Measurements from ENCODE around the gene ZKSCAN4. TPM values are rescaled to one million over a fixed set of nuclear protein-coding genes. Genes with fewer than 3 reads are reported as not detected.

The ZKSCAN4 gene
- total RNA-seq, 2 donors from 2014 or later, result 5.1 to 7.6 TPM

- no peak for ATAC-seq (replicated peaks in 1 of 2)
Measured at GRCh38 chr6:28266563-28266961, 14.5 kb upstream of the ZKSCAN4 start.

DNA sequence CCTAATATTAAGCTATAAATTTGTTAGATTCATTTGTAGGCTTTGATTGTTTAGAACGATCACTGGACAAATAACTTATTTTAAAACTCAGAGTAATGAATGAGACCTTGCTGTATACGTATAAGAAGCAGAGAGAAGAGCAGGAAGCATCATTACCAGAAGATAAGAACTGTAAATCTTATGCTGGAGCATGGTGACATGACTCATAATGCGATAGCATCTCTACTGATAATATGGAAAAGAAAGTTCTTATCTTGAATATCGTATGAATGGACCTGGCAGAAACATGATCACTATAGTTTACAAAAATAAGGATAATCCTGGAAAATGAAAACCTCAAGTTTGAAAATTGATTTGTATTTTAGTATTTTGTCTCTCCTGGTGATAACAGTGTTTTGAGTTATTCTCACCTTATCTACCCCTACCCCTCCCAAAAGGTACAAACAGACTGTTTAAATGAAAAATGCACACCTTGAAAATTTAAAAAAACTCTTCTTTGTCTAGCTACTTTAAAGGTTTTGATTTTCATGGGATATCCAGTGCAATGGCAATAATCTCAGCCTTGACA is 12.8 kb upstream of the ZKSCAN4 start:
- Mint-ChIP-seq H3K27ac (no peak overlapping the region), H3K27me3 (ENCODE audit: low read depth) (no peaks in the 10 kb centered on the region), H3K4me1 (ENCODE audit: low read depth) (peaks cover 16% of the 10 kb centered on the region), H3K4me3 (no peak overlapping the region), H3K9me3 (peaks cover 0 to 2% of the 10 kb centered on the region in 2 donors), H3K36me3 (ENCODE audit: insufficient read depth in 2 of 2) (no peaks in the 10 kb centered on the region)
- ATAC-seq (replicated peaks in 1 of 2) (no peak), DNase-seq (no peak)

More at GRCh38 chr6:28266563-28266961, 14.5 kb upstream of the ZKSCAN4 start:
- no peak for DNase-seq
- Mint-ChIP-seq H3K4me1 (ENCODE audit: low read depth) (peaks cover 26% of the 10 kb centered on the region), H3K27me3 (ENCODE audit: low read depth) (no peaks in the 10 kb centered on the region), H3K36me3 (ENCODE audit: insufficient read depth in 2 of 2) (peaks cover 0 to 2% of the 10 kb centered on the region in 2 donors), H3K4me3 (no peak overlapping the region), H3K9me3 (no peaks in the 10 kb centered on the region), H3K27ac (no peak overlapping the region)

DNA sequence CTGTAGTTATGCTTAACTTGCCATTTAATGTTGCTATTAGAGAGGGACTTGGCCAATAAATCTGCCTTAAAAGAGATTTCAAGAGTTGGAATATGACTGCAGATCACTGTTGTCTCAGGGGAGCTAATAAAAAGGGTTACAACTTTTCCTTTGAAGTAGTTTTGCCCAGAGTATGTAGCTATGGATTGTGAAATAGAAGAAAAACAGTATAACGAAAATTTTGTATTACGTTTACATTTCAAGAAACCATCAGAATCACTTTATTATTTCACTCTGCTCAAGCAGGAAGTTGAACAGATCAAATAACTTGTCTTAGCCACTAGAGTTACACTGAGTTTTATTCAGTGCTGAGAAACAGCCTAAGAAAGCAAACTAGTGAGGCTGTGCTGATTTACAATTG is 11.9 kb upstream of the ZKSCAN4 start:
- H3K27me3 Mint-ChIP-seq (ENCODE audit: low read depth), result peaks cover 5% of the 10 kb centered on the region
- H3K9me3 Mint-ChIP-seq, result peaks cover 0 to 2% of the 10 kb centered on the region in 2 donors
- H3K4me1 Mint-ChIP-seq (ENCODE audit: low read depth), result peaks cover 11% of the 10 kb centered on the region
- peaks cover 4 to 7% of the 10 kb centered on the region in 2 donors for H3K36me3 Mint-ChIP-seq (ENCODE audit: insufficient read depth in 2 of 2)
- no peak overlapping the region for H3K27ac Mint-ChIP-seq
- ATAC-seq (replicated peaks in 1 of 2) (no peak), DNase-seq (no peak)
- H3K4me3 Mint-ChIP-seq, result no peak overlapping the region

DNA sequence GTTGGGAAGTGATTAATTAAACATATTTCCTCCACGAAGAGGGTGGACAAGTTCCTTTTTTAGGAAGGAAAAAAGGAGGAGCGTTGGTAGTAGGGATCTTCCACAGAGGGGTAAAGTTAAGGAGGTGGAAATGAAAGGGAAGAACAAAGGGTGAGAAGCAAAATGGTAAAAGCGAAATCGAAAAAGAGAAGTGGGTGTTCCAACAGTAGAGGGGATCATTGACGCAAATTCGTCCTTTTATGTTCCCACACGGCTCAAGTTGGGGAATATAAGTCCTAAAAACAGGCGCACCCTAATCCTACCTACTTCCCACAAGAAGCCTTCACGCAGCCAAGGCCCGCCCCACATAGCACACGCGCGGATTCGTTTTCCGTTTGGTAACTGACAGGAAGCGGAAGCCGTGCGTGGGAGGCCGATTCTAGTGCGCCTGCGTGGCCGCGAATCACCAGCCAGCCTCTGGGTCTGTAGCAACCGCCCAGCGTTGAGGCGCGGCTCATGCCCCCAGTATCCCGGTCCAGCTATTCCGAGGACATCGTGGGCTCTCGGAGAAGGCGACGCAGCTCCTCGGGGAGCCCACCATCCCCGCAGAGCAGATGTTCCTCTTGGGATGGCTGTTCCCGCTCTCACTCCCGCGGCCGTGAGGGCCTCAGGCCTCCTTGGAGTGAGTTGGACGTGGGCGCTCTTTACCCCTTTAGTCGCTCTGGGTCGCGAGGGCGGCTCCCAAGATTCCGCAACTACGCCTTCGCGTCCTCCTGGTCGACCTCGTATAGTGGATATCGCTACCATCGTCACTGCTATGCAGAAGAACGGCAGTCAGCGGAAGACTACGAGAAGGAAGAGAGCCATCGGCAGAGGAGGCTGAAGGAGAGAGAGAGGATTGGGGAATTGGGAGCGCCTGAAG is 7.1 kb upstream of the ZKSCAN4 start, which contains the start of gene NKAPL:
NKAPL (plus strand) TSS at position 421 of the 901 bp plus-strand sequence; CDS start at position 496, 75 bp downstream.
- H3K4me3 Mint-ChIP-seq, result peak within 1 kb of the TSS; percentile 48 to 66
- peak within 1 kb of the TSS; percentile 33 for H3K27ac Mint-ChIP-seq
- peak; percentile 58 to 65 for DNase-seq

GRCh38 chr6:28257042-28257441 is 5.0 kb upstream of the ZKSCAN4 start:
- no peak overlapping the region for H3K4me3 Mint-ChIP-seq
- H3K4me1 Mint-ChIP-seq (ENCODE audit: low read depth), result peaks cover 21% of the 10 kb centered on the region
- peaks cover 3 to 5% of the 10 kb centered on the region in 2 donors for H3K9me3 Mint-ChIP-seq
- peaks cover 7 to 17% of the 10 kb centered on the region in 2 donors for H3K36me3 Mint-ChIP-seq (ENCODE audit: insufficient read depth in 2 of 2)
- H3K27ac Mint-ChIP-seq, result no peak overlapping the region
- ATAC-seq (replicated peaks in 1 of 2), result no peak
- H3K27me3 Mint-ChIP-seq (ENCODE audit: low read depth), result peaks cover 5% of the 10 kb centered on the region
- DNase-seq, result no peak

More for the DNA sequence above, 7.1 kb upstream of the ZKSCAN4 start, which contains the start of gene NKAPL:
- ATAC-seq (replicated peaks in 1 of 2), result peak in 1 of 2 donors; percentile 38
- Mint-ChIP-seq H3K4me1 (ENCODE audit: low read depth) (peaks cover 7% of the 10 kb centered on the region), H3K27me3 (ENCODE audit: low read depth) (peaks cover 5% of the 10 kb centered on the region), H3K9me3 (peaks cover 0 to 5% of the 10 kb centered on the region in 2 donors), H3K36me3 (ENCODE audit: insufficient read depth in 2 of 2) (peaks cover 7 to 17% of the 10 kb centered on the region in 2 donors)

DNA sequence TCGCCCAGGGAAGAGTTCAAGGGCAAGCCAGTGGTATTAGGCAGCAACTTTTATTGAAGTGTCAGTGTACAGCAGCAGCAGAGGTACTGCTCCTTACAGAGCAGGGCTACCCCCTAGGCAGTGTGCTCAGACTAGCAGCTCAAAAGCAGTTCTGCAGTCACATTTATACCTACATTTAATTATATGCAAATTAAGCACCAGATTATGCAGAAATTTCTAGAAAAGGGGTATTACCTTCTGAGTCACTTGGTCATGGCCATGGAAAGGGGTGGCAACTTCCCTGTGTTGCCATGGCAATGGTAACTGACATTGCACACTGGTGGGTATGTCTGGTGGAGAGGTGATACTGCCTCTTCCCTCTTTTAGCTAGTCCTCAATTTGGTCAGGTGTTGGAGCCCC is 2.1 kb upstream of the ZKSCAN4 start:
- peak; percentile 57 to 73 for ATAC-seq (replicated peaks in 1 of 2)
- DNase-seq, result peak; percentile 32 to 42
- peaks cover 3% of the 10 kb centered on the region in 2 donors for H3K9me3 Mint-ChIP-seq
- no peaks in the 10 kb centered on the region for H3K27me3 Mint-ChIP-seq (ENCODE audit: low read depth)
- peaks cover 6 to 15% of the 10 kb centered on the region in 2 donors for H3K36me3 Mint-ChIP-seq (ENCODE audit: insufficient read depth in 2 of 2)
- peaks cover 36% of the 10 kb centered on the region for H3K4me1 Mint-ChIP-seq (ENCODE audit: low read depth)
- no peak overlapping the region for H3K4me3 Mint-ChIP-seq
- H3K27ac Mint-ChIP-seq, result no peak overlapping the region

DNA sequence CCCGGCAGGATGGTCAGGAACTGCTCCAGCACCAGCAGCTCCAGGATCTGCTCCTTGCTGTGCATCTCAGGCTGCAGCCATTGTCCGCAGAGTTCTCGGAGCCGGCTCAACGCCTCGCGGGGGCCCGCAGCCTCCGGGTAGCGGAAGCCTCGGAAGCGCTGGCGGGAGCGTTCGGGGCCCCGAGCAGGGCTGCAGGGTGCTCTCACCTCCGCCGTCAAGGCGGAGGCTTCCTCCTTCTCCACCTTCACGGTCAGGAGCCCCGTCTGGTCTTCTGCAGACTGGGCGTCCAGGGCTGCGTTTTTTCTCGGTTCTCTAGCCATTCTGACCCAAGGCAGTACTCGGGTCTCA is 434 bp downstream of the ZKSCAN4 start:
- DNase-seq (peak; percentile 47 to 48), ATAC-seq (replicated peaks in 1 of 2) (peak; percentile 71 to 77)
- H3K9me3 Mint-ChIP-seq, result peaks cover 0 to 3% of the 10 kb centered on the region in 2 donors
- peaks cover 8 to 15% of the 10 kb centered on the region in 2 donors for H3K36me3 Mint-ChIP-seq (ENCODE audit: insufficient read depth in 2 of 2)
- H3K4me1 Mint-ChIP-seq (ENCODE audit: low read depth), result peaks cover 29% of the 10 kb centered on the region
- H3K27ac Mint-ChIP-seq, result peak overlapping the region; percentile 6
- peak overlapping the region; percentile 97 to 100 for H3K4me3 Mint-ChIP-seq
- H3K27me3 Mint-ChIP-seq (ENCODE audit: low read depth), result no peaks in the 10 kb centered on the region

DNA sequence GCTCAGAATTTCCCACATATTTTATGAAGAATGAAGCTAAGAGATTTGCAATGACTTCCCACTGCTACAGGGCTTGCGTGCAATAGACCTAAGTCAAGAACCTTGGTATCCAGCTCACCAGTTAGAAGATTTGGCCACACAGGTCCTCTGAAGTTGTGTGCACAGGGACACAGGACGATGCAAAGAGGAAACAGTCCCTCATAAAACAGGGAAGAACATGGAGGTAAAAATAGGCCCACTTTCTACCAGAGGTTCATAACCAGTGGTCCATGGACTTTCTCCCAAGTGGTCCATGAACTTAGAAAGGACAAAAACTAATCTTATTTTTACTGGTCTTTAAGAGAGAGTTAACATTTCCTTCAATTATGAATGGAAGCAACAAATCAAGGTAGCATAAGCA is 1.3 kb downstream of the ZKSCAN4 start:
- peak overlapping the region; percentile 70 to 100 for H3K4me3 Mint-ChIP-seq
- no peak for DNase-seq
- no peaks in the 10 kb centered on the region for H3K27me3 Mint-ChIP-seq (ENCODE audit: low read depth)
- H3K36me3 Mint-ChIP-seq (ENCODE audit: insufficient read depth in 2 of 2), result peaks cover 12 to 19% of the 10 kb centered on the region in 2 donors
- H3K27ac Mint-ChIP-seq, result peak overlapping the region; percentile 65
- peaks cover 29% of the 10 kb centered on the region for H3K4me1 Mint-ChIP-seq (ENCODE audit: low read depth)
- ATAC-seq (replicated peaks in 1 of 2), result no peak
- peaks cover 0 to 3% of the 10 kb centered on the region in 2 donors for H3K9me3 Mint-ChIP-seq

- DNase-seq (no peak), ATAC-seq (replicated peaks in 1 of 2) (no peak)
- H3K4me3 Mint-ChIP-seq, result no peak overlapping the region
- H3K27ac Mint-ChIP-seq, result no peak overlapping the region
- H3K36me3 Mint-ChIP-seq (ENCODE audit: insufficient read depth in 2 of 2), result peaks cover 15 to 24% of the 10 kb centered on the region in 2 donors
- H3K27me3 Mint-ChIP-seq (ENCODE audit: low read depth), result no peaks in the 10 kb centered on the region
- peaks cover 0 to 3% of the 10 kb centered on the region in 2 donors for H3K9me3 Mint-ChIP-seq
- peaks cover 27% of the 10 kb centered on the region for H3K4me1 Mint-ChIP-seq (ENCODE audit: low read depth)
Measured at GRCh38 chr6:28248916-28249315, 3.2 kb downstream of the ZKSCAN4 start.

DNA sequence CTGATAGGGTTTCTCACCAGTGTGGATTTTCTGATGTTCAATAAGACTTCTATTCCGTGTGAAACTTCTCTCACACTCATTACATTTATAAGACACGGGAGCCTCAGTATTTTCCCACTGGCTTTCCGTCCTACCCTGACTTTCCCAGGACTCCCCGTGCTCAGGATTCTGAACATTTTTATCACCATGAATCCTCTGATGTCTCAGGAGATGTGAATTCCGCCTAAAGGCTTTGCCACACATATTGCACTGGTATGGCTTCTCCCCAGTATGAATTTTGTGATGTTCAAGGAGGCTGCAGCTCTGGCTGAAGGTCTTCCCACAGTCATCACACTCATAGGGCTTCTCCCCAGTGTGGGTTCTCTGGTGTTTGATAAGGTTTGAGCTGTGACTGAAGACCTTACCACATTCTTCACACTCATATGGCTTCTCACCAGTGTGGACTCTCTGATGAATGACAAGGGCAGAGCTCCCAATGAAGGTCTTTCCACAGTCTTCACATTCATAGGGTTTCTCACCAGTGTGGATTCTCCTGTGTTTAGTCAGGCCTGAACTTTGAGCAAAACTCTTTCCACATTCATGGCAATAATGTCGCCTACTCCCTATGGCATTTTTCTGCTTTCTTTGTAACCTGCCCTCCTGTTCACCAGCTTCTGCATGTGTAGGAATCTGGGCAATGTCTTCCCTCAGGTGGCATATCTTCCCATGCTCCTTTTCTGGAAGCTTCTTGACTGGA is 6.7 kb downstream of the ZKSCAN4 start:
- Mint-ChIP-seq H3K27ac (no peak overlapping the region), H3K4me1 (ENCODE audit: low read depth) (peaks cover 9% of the 10 kb centered on the region), H3K27me3 (ENCODE audit: low read depth) (no peaks in the 10 kb centered on the region), H3K36me3 (ENCODE audit: insufficient read depth in 2 of 2) (peaks cover 11 to 19% of the 10 kb centered on the region in 2 donors), H3K4me3 (no peak overlapping the region), H3K9me3 (no peaks in the 10 kb centered on the region)
- no peak for DNase-seq
- no peak for ATAC-seq (replicated peaks in 1 of 2)

DNA sequence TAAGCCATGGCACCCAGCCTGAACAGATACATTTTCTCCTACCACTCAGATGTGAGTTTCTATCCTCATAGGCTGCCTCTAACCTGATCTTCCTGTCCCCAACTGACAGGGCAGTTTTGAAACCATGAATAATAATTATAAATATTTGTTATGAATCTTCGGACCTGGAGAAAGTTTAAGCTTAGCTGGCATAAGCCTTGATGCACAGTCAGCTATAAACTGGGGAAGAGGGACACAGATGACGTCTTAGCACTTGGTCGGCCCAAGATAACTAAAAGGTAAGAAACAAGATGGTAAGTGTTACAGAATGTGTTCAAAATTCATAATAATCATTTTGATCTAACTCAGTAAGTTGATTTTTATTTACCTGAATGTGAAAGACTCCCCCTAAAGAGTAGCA is 8.1 kb downstream of the ZKSCAN4 start:
- H3K4me3 Mint-ChIP-seq, result no peak overlapping the region
- peaks cover 11 to 21% of the 10 kb centered on the region in 2 donors for H3K36me3 Mint-ChIP-seq (ENCODE audit: insufficient read depth in 2 of 2)
- DNase-seq (no peak), ATAC-seq (replicated peaks in 1 of 2) (no peak)
- H3K27me3 Mint-ChIP-seq (ENCODE audit: low read depth), result no peaks in the 10 kb centered on the region
- H3K27ac Mint-ChIP-seq, result no peak overlapping the region
- no peaks in the 10 kb centered on the region for H3K4me1 Mint-ChIP-seq (ENCODE audit: low read depth)
- no peaks in the 10 kb centered on the region for H3K9me3 Mint-ChIP-seq

DNA sequence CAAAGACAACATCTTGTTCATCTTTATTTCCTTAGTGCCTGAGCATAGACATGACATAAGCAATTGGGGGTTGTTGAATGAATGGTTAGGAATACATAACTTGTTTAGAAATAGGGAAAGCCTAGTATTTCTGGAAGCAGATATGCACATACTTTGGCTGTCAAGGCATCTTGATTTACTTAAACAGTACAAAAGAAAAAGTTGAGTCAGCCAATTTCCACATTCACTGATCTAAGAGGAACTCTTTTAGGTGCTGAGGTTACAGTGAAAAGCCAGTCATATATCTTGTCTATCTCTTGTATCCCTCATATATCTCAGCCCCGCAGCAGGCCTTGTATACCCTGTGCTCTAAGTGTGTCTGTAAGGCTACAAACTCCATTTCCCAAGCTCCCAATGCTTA is 11.6 kb downstream of the ZKSCAN4 start:
- Mint-ChIP-seq H3K4me1 (ENCODE audit: low read depth) (no peaks in the 10 kb centered on the region), H3K36me3 (ENCODE audit: insufficient read depth in 2 of 2) (peaks cover 2 to 6% of the 10 kb centered on the region in 2 donors), H3K27me3 (ENCODE audit: low read depth) (no peaks in the 10 kb centered on the region), H3K4me3 (no peak overlapping the region), H3K9me3 (peaks cover 0 to 2% of the 10 kb centered on the region in 2 donors), H3K27ac (no peak overlapping the region)
- ATAC-seq (replicated peaks in 1 of 2) (no peak), DNase-seq (no peak)

GRCh38 chr6:28239636-28240035 is 12.4 kb downstream of the ZKSCAN4 start:
- H3K4me1 Mint-ChIP-seq (ENCODE audit: low read depth), result no peaks in the 10 kb centered on the region
- peaks cover 0 to 2% of the 10 kb centered on the region in 2 donors for H3K9me3 Mint-ChIP-seq
- H3K4me3 Mint-ChIP-seq, result no peak overlapping the region
- peaks cover 0 to 3% of the 10 kb centered on the region in 2 donors for H3K36me3 Mint-ChIP-seq (ENCODE audit: insufficient read depth in 2 of 2)
- DNase-seq (no peak), ATAC-seq (replicated peaks in 1 of 2) (no peak)
- H3K27ac Mint-ChIP-seq, result no peak overlapping the region
- H3K27me3 Mint-ChIP-seq (ENCODE audit: low read depth), result no peaks in the 10 kb centered on the region
